Measurements from ENCODE around the gene GRK1. TPM values are rescaled to one million over a fixed set of nuclear protein-coding genes. Genes with fewer than 3 reads are reported as not detected.

Gene GRK1
- total RNA-seq, 2 experiments from 2014 or later = not detected

GRCh38 chr13:113759525-113760137 lies 92.6 kb downstream of the GRK1 start:
- intact Hi-C loops (cut with micrococcal nuclease; ENCODE audit: unreplicated experiment) = no loop called here
- POLR2A ChIA-PET = no interaction called here
- no peak for DNase-seq (ENCODE audit: low spot score)

GRCh38 chr13:113761136-113761535 lies 94.1 kb downstream of the GRK1 start:
- CTCF ChIA-PET (ENCODE audit: unreplicated experiment) = no interaction called here
- BruUV-seq (replicated peaks) = no TSS peak
- DNase-seq (ENCODE audit: low spot score) = no peak

More at GRCh38 chr13:113759525-113760137, 92.6 kb downstream of the GRK1 start:
- no peak overlapping the region for H2AFZ ChIP-seq (ENCODE audit: low read length)
- H3K79me2 ChIP-seq (ENCODE audit: insufficient read depth, low read depth, low read length) = no peaks in the 10 kb centered on the region
- no peaks in the 10 kb centered on the region for H3K36me3 ChIP-seq (ENCODE audit: insufficient read depth, low read length)
- H3K9me3 ChIP-seq (ENCODE audit: low read length) = no peaks in the 10 kb centered on the region
- no peaks in the 10 kb centered on the region for H3K4me1 ChIP-seq (ENCODE audit: insufficient read depth, low read length, poor library complexity, severe bottlenecking)
- no peak for TF ChIP-seq EZH2phosphoT487 (IDR thresholded peaks at IDR 0.05; ENCODE audit: borderline replicate concordance, low read depth, low read length)
- no peak for TF ChIP-seq CTCF (conservative IDR thresholded peaks at IDR 0.05; ENCODE audit: low read length)
- H3K4me3 ChIP-seq (ENCODE audit: low read depth, low read length, poor library complexity, severe bottlenecking) = no peak overlapping the region
- H3K4me2 ChIP-seq (ENCODE audit: low read length) = peak overlapping the region; percentile 55; the same call in 1 of the 2 replicates
- BruUV-seq (replicated peaks) = no TSS peak
- CTCF ChIA-PET (ENCODE audit: unreplicated experiment) = no interaction called here
- no peak overlapping the region for H3K27ac ChIP-seq (ENCODE audit: low read depth, low read length, poor library complexity, severe bottlenecking)
- no peaks in the 10 kb centered on the region for H4K20me1 ChIP-seq (ENCODE audit: insufficient read depth, low read length)
- H3K9me2 ChIP-seq (ENCODE audit: insufficient read depth, low read length) = no peaks in the 10 kb centered on the region

More at GRCh38 chr13:113761136-113761535, 94.1 kb downstream of the GRK1 start:
- no peaks in the 10 kb centered on the region for H3K9me2 ChIP-seq (ENCODE audit: insufficient read depth, low read length)
- no peak overlapping the region for H2AFZ ChIP-seq (ENCODE audit: low read length)
- no peaks in the 10 kb centered on the region for H4K20me1 ChIP-seq (ENCODE audit: insufficient read depth, low read length)
- no peaks in the 10 kb centered on the region for H3K36me3 ChIP-seq (ENCODE audit: insufficient read depth, low read length)
- no peak overlapping the region for H3K27ac ChIP-seq (ENCODE audit: low read depth, low read length, poor library complexity, severe bottlenecking)
- H3K4me3 ChIP-seq (ENCODE audit: low read depth, low read length, poor library complexity, severe bottlenecking) = no peak overlapping the region
- H3K4me1 ChIP-seq (ENCODE audit: insufficient read depth, low read length, poor library complexity, severe bottlenecking) = no peaks in the 10 kb centered on the region
- TF ChIP-seq CTCF (conservative IDR thresholded peaks at IDR 0.05; ENCODE audit: low read length) = no peak
- no peak for TF ChIP-seq EZH2phosphoT487 (IDR thresholded peaks at IDR 0.05; ENCODE audit: borderline replicate concordance, low read depth, low read length)
- H3K79me2 ChIP-seq (ENCODE audit: insufficient read depth, low read depth, low read length) = no peaks in the 10 kb centered on the region
- POLR2A ChIA-PET = no interaction called here
- intact Hi-C loops (cut with micrococcal nuclease; ENCODE audit: unreplicated experiment) = no loop called here
- H3K9me3 ChIP-seq (ENCODE audit: low read length) = no peaks in the 10 kb centered on the region
- H3K4me2 ChIP-seq (ENCODE audit: low read length) = no peak overlapping the region
